Astrocyte of the spinal cord (primary cell): ENCODE data around the gene ADRA2C.

ENCODE experiments used
- DNase-seq: peaks from one replicate; pipeline ENCODE4 v3.0.0; 2011; ENCODE audit warnings: low read depth, low spot score
- H3K4me3 ChIP-seq: 2 replicates; pipeline ENCODE4 v1.5.1; 2011; ENCODE audit warnings: low read depth, mild to moderate bottlenecking, low read length, moderate library complexity
- CTCF ChIP-seq: IDR thresholded peaks from 2 replicates; pipeline ENCODE4 v1.5.1; 2012; ENCODE audit warnings: low read depth, mild to moderate bottlenecking, low read length, inconsistent platforms
- in situ Hi-C: cut with HindIII; loops from 2 replicates; pipeline ENCODE4 v1.10.0; 2017; ENCODE audit warnings: low sequenced_read_pairs

The ADRA2C gene

GRCh38 chr4:3720466-3720865 is 45.7 kb upstream of the ADRA2C start:
- in situ Hi-C loops = no loop called here
- TF ChIP-seq CTCF = no peak
- no peak overlapping the region for H3K4me3 ChIP-seq
- no peak for DNase-seq

GRCh38 chr4:3721186-3721585 is 45.0 kb upstream of the ADRA2C start:
- no peak for TF ChIP-seq CTCF
- H3K4me3 ChIP-seq = no peak overlapping the region
- in situ Hi-C loops = no loop called here
- no peak for DNase-seq

GRCh38 chr4:3721627-3722026 is 44.6 kb upstream of the ADRA2C start:
- no peak for TF ChIP-seq CTCF
- H3K4me3 ChIP-seq = no peak overlapping the region
- in situ Hi-C loops = no loop called here
- DNase-seq = no peak

- no peak overlapping the region for H3K4me3 ChIP-seq
- TF ChIP-seq CTCF = no peak
- DNase-seq = no peak
- in situ Hi-C loops = no loop called here
Measured at GRCh38 chr4:3722446-3723231, 43.5 kb upstream of the ADRA2C start.

- H3K4me3 ChIP-seq = no peak overlapping the region
- in situ Hi-C loops = no loop called here
- TF ChIP-seq CTCF = no peak
- no peak for DNase-seq
Measured at GRCh38 chr4:3723232-3723642, 42.9 kb upstream of the ADRA2C start.

GRCh38 chr4:3724319-3725231 is 41.6 kb upstream of the ADRA2C start:
- in situ Hi-C loops = no loop called here
- TF ChIP-seq CTCF = no peak
- no peak overlapping the region for H3K4me3 ChIP-seq
- no peak for DNase-seq
